Mesendoderm (in vitro differentiated cells): ENCODE measurements around the gene PRKAG2.

Experiments used
- DNase-seq: peaks from one replicate; pipeline ENCODE4 v3.0.0; 2013
- H2AK5ac ChIP-seq: 2 replicates; pipeline ENCODE4 v1.6.1; 2013; ENCODE audit warnings: low read length, inconsistent platforms
- H2BK120ac ChIP-seq: 2 replicates; pipeline ENCODE4 v1.6.1; 2013; ENCODE audit warnings: low read depth, mild to moderate bottlenecking, low read length, moderate library complexity, mixed read lengths
- H2BK15ac ChIP-seq: replicated peaks from 2 replicates; pipeline ENCODE4 v1.6.1; 2013; ENCODE audit warnings: low read depth, mild to moderate bottlenecking, moderate library complexity
- H2BK5ac ChIP-seq: 2 replicates; pipeline ENCODE4 v1.6.1; 2013; ENCODE audit warnings: low read length, inconsistent platforms
- H3K18ac ChIP-seq: 2 replicates; pipeline ENCODE4 v1.6.1; 2013; ENCODE audit warnings: mild to moderate bottlenecking, low read length, mixed read lengths
- H3K23ac ChIP-seq: one replicate; pipeline ENCODE4 v1.6.1; 2013; ENCODE audit warnings: low read length
- H3K27ac ChIP-seq: 2 replicates; pipeline ENCODE4 v1.5.1; 2013; ENCODE audit warnings: low read depth, mild to moderate bottlenecking, inconsistent platforms, low read length, moderate library complexity
- H3K27me3 ChIP-seq: 2 replicates; pipeline ENCODE4 v1.6.1; 2013; ENCODE audit warnings: low read length, control low read depth, mild to moderate bottlenecking, inconsistent platforms; ENCODE audit not compliant: insufficient read depth, poor library complexity
- H3K36me3 ChIP-seq: 2 replicates; pipeline ENCODE4 v1.6.1; 2013; ENCODE audit warnings: low read length, inconsistent platforms; ENCODE audit not compliant: control insufficient read depth, insufficient read depth
- H3K4ac ChIP-seq: one replicate; pipeline ENCODE4 v1.6.1; 2013; ENCODE audit warnings: low read depth, mild to moderate bottlenecking, low read length, moderate library complexity
- H3K4me1 ChIP-seq: 2 replicates; pipeline ENCODE4 v1.6.1; 2013; ENCODE audit warnings: low read depth, low read length, inconsistent platforms; ENCODE audit not compliant: control insufficient read depth
- H3K4me2 ChIP-seq: 2 replicates; pipeline ENCODE4 v1.6.1; 2013; ENCODE audit warnings: low read length
- H3K4me3 ChIP-seq: 2 replicates; pipeline ENCODE4 v1.5.1; 2013; ENCODE audit warnings: mild to moderate bottlenecking, low read length
- H3K56ac ChIP-seq: one replicate; pipeline ENCODE4 v1.6.1; 2013; ENCODE audit warnings: low read length
- H3K79me1 ChIP-seq: 2 replicates; pipeline ENCODE4 v1.6.1; 2013; ENCODE audit warnings: low read length, inconsistent platforms
- H3K79me2 ChIP-seq: 2 replicates; pipeline ENCODE4 v1.6.1; 2013; ENCODE audit warnings: mild to moderate bottlenecking, low read length; ENCODE audit not compliant: control insufficient read depth, insufficient read depth
- H3K9ac ChIP-seq: 2 replicates; pipeline ENCODE4 v1.6.1; 2013; ENCODE audit warnings: low read length, inconsistent platforms
- H4K5ac ChIP-seq: one replicate; pipeline ENCODE4 v1.6.1; 2013; ENCODE audit warnings: low read length
- H4K8ac ChIP-seq: one replicate; pipeline ENCODE4 v1.6.1; 2013; ENCODE audit warnings: low read depth, mild to moderate bottlenecking, control low read depth, low read length, moderate library complexity
- WGBS: extraction: QIAGEN DNeasy Blood & Tissue Kit; methylation state at CpG from one replicate; pipeline ENCODE4 v1.1.7; 2013; ENCODE audit warnings: low lambda C conversion rate, missing lambda C conversion rate; ENCODE audit not compliant: insufficient coverage; ENCODE audit errors: extremely low coverage; 5-methylcytosine and 5-hydroxymethylcytosine counted together

PRKAG2 gene

GRCh38 chr7:151871904-151872303, 5.0 kb downstream of the PRKAG2 start:
- H4K8ac ChIP-seq: no peak overlapping the region
- DNase-seq: no peak
- no peak overlapping the region for H2AK5ac ChIP-seq
- no peak overlapping the region for H3K18ac ChIP-seq
- H3K9ac ChIP-seq: no peak overlapping the region
- no peaks in the 10 kb centered on the region for H3K79me2 ChIP-seq
- no peak overlapping the region for H3K56ac ChIP-seq
- no peak overlapping the region for H3K4ac ChIP-seq
- no peaks in the 10 kb centered on the region for H3K36me3 ChIP-seq
- H2BK15ac ChIP-seq: no peak overlapping the region
- no CpG with 5 or more reads among the region's 7 CpGs for WGBS
- no peak overlapping the region for H3K27ac ChIP-seq
- no peaks in the 10 kb centered on the region for H3K79me1 ChIP-seq
- no peak overlapping the region for H3K4me3 ChIP-seq
- H3K4me1 ChIP-seq: no peaks in the 10 kb centered on the region
- no peak overlapping the region for H2BK5ac ChIP-seq
- H2BK120ac ChIP-seq: no peak overlapping the region
- no peaks in the 10 kb centered on the region for H3K27me3 ChIP-seq
- H3K23ac ChIP-seq: no peak overlapping the region
- H3K4me2 ChIP-seq: no peak overlapping the region
- H4K5ac ChIP-seq: no peak overlapping the region

GRCh38 chr7:151871189-151871735, 5.7 kb downstream of the PRKAG2 start:
- H3K4me2 ChIP-seq: no peak overlapping the region
- H2AK5ac ChIP-seq: no peak overlapping the region
- H2BK5ac ChIP-seq: no peak overlapping the region
- no CpG with 5 or more reads among the region's 13 CpGs for WGBS
- H2BK120ac ChIP-seq: no peak overlapping the region
- no peaks in the 10 kb centered on the region for H3K36me3 ChIP-seq
- H3K56ac ChIP-seq: no peak overlapping the region
- H3K79me2 ChIP-seq: no peaks in the 10 kb centered on the region
- H3K9ac ChIP-seq: no peak overlapping the region
- no peak overlapping the region for H3K4ac ChIP-seq
- H3K27ac ChIP-seq: no peak overlapping the region
- H3K27me3 ChIP-seq: no peaks in the 10 kb centered on the region
- no peak overlapping the region for H3K23ac ChIP-seq
- no peak overlapping the region for H3K4me3 ChIP-seq
- H3K79me1 ChIP-seq: no peaks in the 10 kb centered on the region
- H4K5ac ChIP-seq: no peak overlapping the region
- H4K8ac ChIP-seq: no peak overlapping the region
- H3K4me1 ChIP-seq: no peaks in the 10 kb centered on the region
- no peak for DNase-seq
- H3K18ac ChIP-seq: no peak overlapping the region
- no peak overlapping the region for H2BK15ac ChIP-seq

- no peak overlapping the region for H2BK5ac ChIP-seq
- no peaks in the 10 kb centered on the region for H3K27me3 ChIP-seq
- no peaks in the 10 kb centered on the region for H3K4me1 ChIP-seq
- H2AK5ac ChIP-seq: no peak overlapping the region
- no peak overlapping the region for H2BK120ac ChIP-seq
- no peak overlapping the region for H3K23ac ChIP-seq
- no peak overlapping the region for H4K5ac ChIP-seq
- H3K9ac ChIP-seq: no peak overlapping the region
- no peak overlapping the region for H3K4ac ChIP-seq
- H3K18ac ChIP-seq: no peak overlapping the region
- H3K27ac ChIP-seq: no peak overlapping the region
- H3K79me2 ChIP-seq: no peaks in the 10 kb centered on the region
- no peak for DNase-seq
- H4K8ac ChIP-seq: no peak overlapping the region
- H2BK15ac ChIP-seq: no peak overlapping the region
- H3K4me3 ChIP-seq: no peak overlapping the region
- no peaks in the 10 kb centered on the region for H3K36me3 ChIP-seq
- H3K4me2 ChIP-seq: no peak overlapping the region
- WGBS: no CpG with 5 or more reads among the region's 24 CpGs
- no peak overlapping the region for H3K56ac ChIP-seq
- H3K79me1 ChIP-seq: no peaks in the 10 kb centered on the region
Observed at GRCh38 chr7:151869968-151870918, 6.7 kb downstream of the PRKAG2 start.

GRCh38 chr7:151869455-151869854, 7.5 kb downstream of the PRKAG2 start:
- no peaks in the 10 kb centered on the region for H3K36me3 ChIP-seq
- no peak overlapping the region for H2AK5ac ChIP-seq
- H3K4me2 ChIP-seq: no peak overlapping the region
- no CpG with 5 or more reads among the region's 13 CpGs for WGBS
- H3K79me2 ChIP-seq: no peaks in the 10 kb centered on the region
- H4K8ac ChIP-seq: no peak overlapping the region
- no peak overlapping the region for H2BK5ac ChIP-seq
- H2BK15ac ChIP-seq: no peak overlapping the region
- no peak overlapping the region for H3K4me3 ChIP-seq
- H3K18ac ChIP-seq: no peak overlapping the region
- no peaks in the 10 kb centered on the region for H3K4me1 ChIP-seq
- DNase-seq: no peak
- no peak overlapping the region for H3K9ac ChIP-seq
- no peaks in the 10 kb centered on the region for H3K79me1 ChIP-seq
- no peak overlapping the region for H3K4ac ChIP-seq
- no peak overlapping the region for H3K56ac ChIP-seq
- no peak overlapping the region for H4K5ac ChIP-seq
- no peak overlapping the region for H3K23ac ChIP-seq
- H3K27ac ChIP-seq: no peak overlapping the region
- no peak overlapping the region for H2BK120ac ChIP-seq
- no peaks in the 10 kb centered on the region for H3K27me3 ChIP-seq

GRCh38 chr7:151869109-151869428, 7.8 kb downstream of the PRKAG2 start:
- no peaks in the 10 kb centered on the region for H3K79me1 ChIP-seq
- DNase-seq: no peak
- H2AK5ac ChIP-seq: no peak overlapping the region
- no peak overlapping the region for H3K18ac ChIP-seq
- H3K9ac ChIP-seq: no peak overlapping the region
- no peak overlapping the region for H4K5ac ChIP-seq
- H3K4me1 ChIP-seq: no peaks in the 10 kb centered on the region
- H3K23ac ChIP-seq: no peak overlapping the region
- H3K4me3 ChIP-seq: no peak overlapping the region
- no peak overlapping the region for H2BK5ac ChIP-seq
- H3K79me2 ChIP-seq: no peaks in the 10 kb centered on the region
- H3K4me2 ChIP-seq: no peak overlapping the region
- H4K8ac ChIP-seq: no peak overlapping the region
- H3K27ac ChIP-seq: no peak overlapping the region
- no peaks in the 10 kb centered on the region for H3K36me3 ChIP-seq
- no peak overlapping the region for H3K4ac ChIP-seq
- no peak overlapping the region for H3K56ac ChIP-seq
- WGBS: no CpG with 5 or more reads among the region's 6 CpGs
- H3K27me3 ChIP-seq: no peaks in the 10 kb centered on the region
- no peak overlapping the region for H2BK15ac ChIP-seq
- no peak overlapping the region for H2BK120ac ChIP-seq
